NK-92 (cell line): ENCODE results near the gene SPATA4.

Experiments used
- DNase-seq: peaks from one replicate; lab custom pipeline; 2025; ENCODE audit not compliant: unreplicated experiment; lab: John Stamatoyannopoulos, UW

SPATA4 gene

GRCh38 chr4:176191974-176192373 lies 3.4 kb downstream of the SPATA4 start:
- no peak for DNase-seq

- no peak for DNase-seq
Observed at GRCh38 chr4:176189891-176190795, 5.2 kb downstream of the SPATA4 start.

GRCh38 chr4:176188654-176189053 lies 6.7 kb downstream of the SPATA4 start:
- DNase-seq, result no peak

- DNase-seq, result no peak
Observed at GRCh38 chr4:176187624-176188023, 7.8 kb downstream of the SPATA4 start.

GRCh38 chr4:176186671-176187395 lies 8.6 kb downstream of the SPATA4 start:
- DNase-seq, result no peak

GRCh38 chr4:176186067-176186466 lies 9.3 kb downstream of the SPATA4 start:
- DNase-seq, result no peak

GRCh38 chr4:176185051-176185450 lies 10.3 kb downstream of the SPATA4 start:
- no peak for DNase-seq

- no peak for DNase-seq
Observed at GRCh38 chr4:176163041-176163440, 32.3 kb downstream of the SPATA4 start.

GRCh38 chr4:176156656-176157055 lies 38.7 kb downstream of the SPATA4 start:
- no peak for DNase-seq

GRCh38 chr4:176153124-176153523 lies 42.3 kb downstream of the SPATA4 start:
- no peak for DNase-seq

GRCh38 chr4:176150704-176151103 lies 44.7 kb downstream of the SPATA4 start:
- DNase-seq, result no peak

- no peak for DNase-seq
Observed at GRCh38 chr4:176150356-176150682, 45.1 kb downstream of the SPATA4 start.

- no peak for DNase-seq
Observed at GRCh38 chr4:176149680-176150355, 45.6 kb downstream of the SPATA4 start.

GRCh38 chr4:176142253-176142652 lies 53.1 kb downstream of the SPATA4 start:
- no peak for DNase-seq

GRCh38 chr4:176139518-176139917 lies 55.9 kb downstream of the SPATA4 start:
- no peak for DNase-seq

GRCh38 chr4:176137631-176138030 lies 57.8 kb downstream of the SPATA4 start:
- DNase-seq, result no peak

- DNase-seq, result no peak
Observed at GRCh38 chr4:176134670-176135069, 60.7 kb downstream of the SPATA4 start.
